Tibial artery (tissue), 4 donors: ENCODE data around the gene GNPTG.
A peak's percentile ranks its signal among the peaks of the same experiment; 100 is the strongest.

Source experiments
- DNase-seq, 2 donors: peaks; one replicate each; pipeline ENCODE4 v3.0.0-alpha.2; 2019
- H3K27ac ChIP-seq, 2 donors: fragments of 200-600 bp; sonication (generic) in 1 of 2; 1 replicate in 1 of 2; 2 replicates in 1 of 2; pipeline ENCODE4 v1.5.1; 2018 to 2019; ENCODE audit warnings: mild to moderate bottlenecking in 1 of 2
- H3K27me3 ChIP-seq, 2 donors: fragments of 200-600 bp; sonication (generic) in 1 of 2; one replicate each; pipeline versions ENCODE4 v1.5.1 to v1.6.0; 2016 to 2019
- H3K36me3 ChIP-seq, 3 donors: fragments of 200-600 bp; sonication (generic) in 2 of 3; one replicate each; pipeline ENCODE4 v1.5.1; 2016 to 2019; ENCODE audit warnings: mild to moderate bottlenecking in 2 of 3
- H3K4me1 ChIP-seq, 4 donors: fragments of 200-600 bp; sonication (generic) in 2 of 4; 1 replicate in 3 of 4; 2 replicates in 1 of 4; pipeline ENCODE4 v1.5.1; 2016 to 2019
- H3K4me3 ChIP-seq, 2 donors: fragments of 200-600 bp; sonication (generic) in 1 of 2; 1 replicate in 1 of 2; 2 replicates in 1 of 2; pipeline ENCODE4 v1.5.1; 2018 to 2019; ENCODE audit warnings: mild to moderate bottlenecking in 2 of 2
- H3K9me3 ChIP-seq, 3 donors: fragments of 200-600 bp; sonication (generic) in 1 of 3; one replicate each; pipeline ENCODE4 v1.5.1; 2016 to 2019
- CTCF ChIP-seq, 2 experiments: fragments of 200-600 bp in 1 of 2; fragments of 450-650 bp in 1 of 2; IDR thresholded peaks; one replicate each; pipeline ENCODE4 v1.5.1; 2017 to 2019; ENCODE audit warnings: antibody characterized with exemption in 2 of 2, mild to moderate bottlenecking in 1 of 2, moderate library complexity in 1 of 2
- intact Hi-C: fragments of 100-400 bp; cut with DNase I; formaldehyde crosslinking; loops from one replicate; pipeline ENCODE4 v1.15.0; 2023; ENCODE audit warnings: low total_unique reads

GNPTG gene

GRCh38 chr16:1311738-1312466, 39.8 kb upstream of the GNPTG start:
- Histone ChIP-seq H3K36me3 (peaks cover 26 to 42% (median 34%) of the 10 kb centered on the region in 3 donors), H3K4me1 (peaks cover 6 to 52% (median 32%) of the 10 kb centered on the region in 4 donors), H3K27me3 (peaks cover 0 to 4% of the 10 kb centered on the region in 2 donors), H3K4me3 (peak overlapping the region; percentile 74 to 91), H3K9me3 (no peaks in the 10 kb centered on the region), H3K27ac (no peak overlapping the region)
- intact Hi-C loops: no loop called here
- TF ChIP-seq CTCF (IDR thresholded peaks at IDR 0.05): no peak
- DNase-seq: no peak

GRCh38 chr16:1312467-1312816, 39.3 kb upstream of the GNPTG start:
- peaks cover 6 to 52% (median 32%) of the 10 kb centered on the region in 4 donors for H3K4me1 ChIP-seq
- peaks cover 32 to 47% (median 40%) of the 10 kb centered on the region in 3 donors for H3K36me3 ChIP-seq
- DNase-seq: no peak
- H3K4me3 ChIP-seq: peak overlapping the region in 1 of 2 donors; percentile 91
- H3K27ac ChIP-seq: no peak overlapping the region
- H3K27me3 ChIP-seq: no peaks in the 10 kb centered on the region
- no peak for TF ChIP-seq CTCF (IDR thresholded peaks at IDR 0.05)
- no peaks in the 10 kb centered on the region for H3K9me3 ChIP-seq
- intact Hi-C loops: no loop called here

GRCh38 chr16:1312903-1313302, 38.8 kb upstream of the GNPTG start:
- no peaks in the 10 kb centered on the region for H3K27me3 ChIP-seq
- DNase-seq: no peak
- no peaks in the 10 kb centered on the region for H3K9me3 ChIP-seq
- TF ChIP-seq CTCF (IDR thresholded peaks at IDR 0.05): no peak
- no peak overlapping the region for H3K4me3 ChIP-seq
- H3K36me3 ChIP-seq: peaks cover 36 to 52% (median 44%) of the 10 kb centered on the region in 3 donors
- intact Hi-C loops: no loop called here
- H3K4me1 ChIP-seq: peaks cover 6 to 52% (median 32%) of the 10 kb centered on the region in 4 donors
- H3K27ac ChIP-seq: no peak overlapping the region

- Histone ChIP-seq H3K27me3 (no peaks in the 10 kb centered on the region), H3K4me3 (no peak overlapping the region), H3K9me3 (no peaks in the 10 kb centered on the region), H3K4me1 (peaks cover 6 to 46% (median 32%) of the 10 kb centered on the region in 4 donors), H3K36me3 (peaks cover 46 to 62% (median 54%) of the 10 kb centered on the region in 3 donors), H3K27ac (no peak overlapping the region)
- TF ChIP-seq CTCF (IDR thresholded peaks at IDR 0.05): no peak
- intact Hi-C loops: no loop called here
- no peak for DNase-seq
Measured at GRCh38 chr16:1313721-1314369, 37.9 kb upstream of the GNPTG start.

GRCh38 chr16:1314399-1315068, 37.2 kb upstream of the GNPTG start:
- H3K9me3 ChIP-seq: no peaks in the 10 kb centered on the region
- H3K4me3 ChIP-seq: no peak overlapping the region
- no peak overlapping the region for H3K27ac ChIP-seq
- DNase-seq: no peak
- peaks cover 6 to 46% (median 32%) of the 10 kb centered on the region in 4 donors for H3K4me1 ChIP-seq
- H3K27me3 ChIP-seq: no peaks in the 10 kb centered on the region
- intact Hi-C loops: no loop called here
- peaks cover 52 to 68% (median 61%) of the 10 kb centered on the region in 3 donors for H3K36me3 ChIP-seq
- TF ChIP-seq CTCF (IDR thresholded peaks at IDR 0.05): no peak
